Measurements from ENCODE around the gene LRRC47. TPM values are rescaled to one million over a fixed set of nuclear protein-coding genes. Genes with fewer than 3 reads are reported as not detected.
A peak's percentile ranks its signal among the peaks of the same experiment; 100 is the strongest.

LRRC47 gene
- total RNA-seq, 1 donor from 2014 or later, result 45.8 TPM

GRCh38 chr1:3736131-3736561 is 60.2 kb downstream of the LRRC47 start:
- peak; percentile 60 for DNase-seq (ENCODE audit: low spot score)
- H3K27ac Mint-ChIP-seq (ENCODE audit: unreplicated experiment), result peak overlapping the region; percentile 69

GRCh38 chr1:3735688-3736087 is 60.6 kb downstream of the LRRC47 start:
- H3K9me3 Mint-ChIP-seq (ENCODE audit: low read depth), result no peaks in the 10 kb centered on the region
- no peak overlapping the region for H3K27ac Mint-ChIP-seq (ENCODE audit: unreplicated experiment)
- DNase-seq (ENCODE audit: low spot score), result peak; percentile 55
- no peak for TF ChIP-seq CTCF (IDR thresholded peaks at IDR 0.05)
- H3K36me3 Mint-ChIP-seq (ENCODE audit: low read depth), result peaks cover 3% of the 10 kb centered on the region
- H3K4me3 Mint-ChIP-seq (ENCODE audit: unreplicated experiment), result no peak overlapping the region
- H3K27me3 Mint-ChIP-seq (ENCODE audit: low read depth), result peaks cover 3% of the 10 kb centered on the region
- H3K4me1 Mint-ChIP-seq (ENCODE audit: low read depth), result peaks cover 12% of the 10 kb centered on the region

More at GRCh38 chr1:3736131-3736561, 60.2 kb downstream of the LRRC47 start:
- Mint-ChIP-seq H3K27me3 (ENCODE audit: low read depth) (no peaks in the 10 kb centered on the region), H3K36me3 (ENCODE audit: low read depth) (peaks cover 3% of the 10 kb centered on the region), H3K9me3 (ENCODE audit: low read depth) (no peaks in the 10 kb centered on the region), H3K4me1 (ENCODE audit: low read depth) (peaks cover 12% of the 10 kb centered on the region), H3K4me3 (ENCODE audit: unreplicated experiment) (no peak overlapping the region)
- TF ChIP-seq CTCF (IDR thresholded peaks at IDR 0.05), result no peak

DNA sequence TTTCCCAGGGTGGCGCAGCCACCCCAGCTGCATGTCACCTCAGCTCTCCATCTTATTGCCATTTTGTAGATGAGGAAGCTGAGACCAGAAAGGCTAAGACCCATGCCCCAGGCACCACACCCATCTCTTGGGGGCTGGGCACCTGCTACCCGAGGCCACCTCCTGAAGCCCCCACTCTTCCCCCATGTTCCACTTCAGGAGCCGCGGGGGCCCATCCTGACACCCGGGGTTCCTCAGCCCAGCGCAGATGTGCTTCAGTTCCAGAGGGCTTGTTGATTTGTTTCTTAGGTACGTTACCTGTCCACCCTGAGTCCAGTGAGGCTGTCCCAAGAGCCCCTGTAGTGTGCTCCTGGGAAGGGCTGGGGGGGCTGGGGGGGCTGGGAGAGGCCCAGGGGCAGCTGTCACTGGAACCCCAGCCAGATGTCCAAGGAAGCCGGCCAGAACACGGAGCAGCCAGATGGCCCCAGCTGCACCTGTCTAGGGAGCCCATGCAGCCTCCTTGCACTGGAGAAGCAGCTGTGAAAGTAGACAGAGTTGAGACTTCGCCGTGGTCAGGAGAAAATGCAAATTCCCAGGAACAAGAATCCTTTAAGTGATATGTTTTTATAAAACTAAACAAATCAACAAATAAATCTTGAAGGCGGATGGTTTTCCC is 61.1 kb downstream of the LRRC47 start:
- H3K4me3 Mint-ChIP-seq (ENCODE audit: unreplicated experiment), result no peak overlapping the region
- H3K4me1 Mint-ChIP-seq (ENCODE audit: low read depth), result peaks cover 12% of the 10 kb centered on the region
- H3K27ac Mint-ChIP-seq (ENCODE audit: unreplicated experiment), result no peak overlapping the region
- peak; percentile 68 for DNase-seq (ENCODE audit: low spot score)
- H3K36me3 Mint-ChIP-seq (ENCODE audit: low read depth), result peaks cover 3% of the 10 kb centered on the region
- no peak for TF ChIP-seq CTCF (IDR thresholded peaks at IDR 0.05)
- no peaks in the 10 kb centered on the region for H3K9me3 Mint-ChIP-seq (ENCODE audit: low read depth)
- peaks cover 3% of the 10 kb centered on the region for H3K27me3 Mint-ChIP-seq (ENCODE audit: low read depth)

GRCh38 chr1:3734602-3735001 is 61.7 kb downstream of the LRRC47 start:
- H3K4me1 Mint-ChIP-seq (ENCODE audit: low read depth), result peaks cover 12% of the 10 kb centered on the region
- no peak for TF ChIP-seq CTCF (IDR thresholded peaks at IDR 0.05)
- H3K4me3 Mint-ChIP-seq (ENCODE audit: unreplicated experiment), result no peak overlapping the region
- H3K27me3 Mint-ChIP-seq (ENCODE audit: low read depth), result peaks cover 3% of the 10 kb centered on the region
- peaks cover 3% of the 10 kb centered on the region for H3K36me3 Mint-ChIP-seq (ENCODE audit: low read depth)
- no peaks in the 10 kb centered on the region for H3K9me3 Mint-ChIP-seq (ENCODE audit: low read depth)
- DNase-seq (ENCODE audit: low spot score), result peak; percentile 87
- no peak overlapping the region for H3K27ac Mint-ChIP-seq (ENCODE audit: unreplicated experiment)

DNA sequence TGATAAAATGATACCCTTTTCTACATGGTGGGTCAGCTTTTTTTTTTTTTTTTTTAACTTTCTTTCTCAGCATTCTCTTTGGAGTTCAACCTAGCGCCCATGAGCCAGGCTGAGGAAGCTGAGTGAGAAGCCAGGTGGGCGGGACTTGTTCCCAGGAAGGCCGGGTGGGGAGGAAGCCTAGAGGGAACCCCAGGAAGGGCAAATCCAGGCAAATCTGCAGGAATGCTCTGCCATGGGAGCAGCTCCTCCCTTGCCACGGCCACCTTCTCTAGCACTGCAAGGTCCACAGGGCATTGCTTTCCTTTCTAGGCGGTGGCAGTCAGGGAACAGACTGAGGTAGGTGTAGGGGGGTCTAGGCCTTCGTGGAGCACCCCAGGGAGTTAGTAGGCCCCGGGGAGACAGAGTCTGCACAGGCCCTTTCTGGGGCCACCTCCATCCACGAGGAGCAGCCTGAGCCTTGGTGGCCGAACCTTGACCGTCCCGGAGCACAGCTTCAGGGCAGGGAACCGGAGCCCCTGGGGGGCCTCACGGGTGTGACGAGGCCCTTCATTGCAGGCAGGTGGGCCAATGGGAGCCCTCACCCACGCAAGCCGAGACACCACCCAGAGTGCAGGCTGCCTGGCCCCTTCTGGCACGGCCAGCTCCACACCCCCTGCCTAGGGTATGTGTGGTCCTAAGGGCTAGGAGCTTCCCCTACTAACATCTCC is 62.3 kb downstream of the LRRC47 start:
- Mint-ChIP-seq H3K27me3 (ENCODE audit: low read depth) (peaks cover 6% of the 10 kb centered on the region), H3K36me3 (ENCODE audit: low read depth) (peaks cover 3% of the 10 kb centered on the region), H3K4me3 (ENCODE audit: unreplicated experiment) (no peak overlapping the region), H3K4me1 (ENCODE audit: low read depth) (peaks cover 12% of the 10 kb centered on the region), H3K9me3 (ENCODE audit: low read depth) (no peaks in the 10 kb centered on the region), H3K27ac (ENCODE audit: unreplicated experiment) (no peak overlapping the region)
- DNase-seq (ENCODE audit: low spot score), result no peak
- no peak for TF ChIP-seq CTCF (IDR thresholded peaks at IDR 0.05)
